ENCODE measurements around the gene GRM8. TPM values are rescaled to one million over a fixed set of nuclear protein-coding genes. Genes with fewer than 3 reads are reported as not detected.

Gene GRM8
- polyA plus RNA-seq, 2 of the 4 experiments (the other 2 are of a cell fraction) = 0.06 TPM; not detected in 1

DNA sequence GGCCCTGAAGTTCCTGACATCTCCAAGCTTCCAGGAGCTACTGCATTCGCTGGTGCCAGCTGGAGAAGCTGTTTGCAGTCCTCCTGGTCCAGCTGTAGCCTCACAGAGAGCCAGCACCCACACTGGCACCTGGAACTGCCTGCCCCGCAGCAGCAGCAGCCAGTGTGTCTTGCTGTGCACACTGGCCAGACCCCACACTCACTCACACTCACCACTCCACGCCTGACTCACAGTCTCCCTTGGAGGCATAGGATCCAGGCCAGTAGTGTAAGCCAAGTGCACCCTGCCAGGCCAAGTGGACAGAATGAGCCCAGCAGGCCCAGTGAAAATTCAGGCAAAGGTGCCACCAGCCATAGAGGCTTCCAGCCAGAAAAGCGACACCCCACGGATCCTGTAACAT, 566.3 kb downstream of the GRM8 start (continued):
- TF ChIP-seq, protein P1, sequence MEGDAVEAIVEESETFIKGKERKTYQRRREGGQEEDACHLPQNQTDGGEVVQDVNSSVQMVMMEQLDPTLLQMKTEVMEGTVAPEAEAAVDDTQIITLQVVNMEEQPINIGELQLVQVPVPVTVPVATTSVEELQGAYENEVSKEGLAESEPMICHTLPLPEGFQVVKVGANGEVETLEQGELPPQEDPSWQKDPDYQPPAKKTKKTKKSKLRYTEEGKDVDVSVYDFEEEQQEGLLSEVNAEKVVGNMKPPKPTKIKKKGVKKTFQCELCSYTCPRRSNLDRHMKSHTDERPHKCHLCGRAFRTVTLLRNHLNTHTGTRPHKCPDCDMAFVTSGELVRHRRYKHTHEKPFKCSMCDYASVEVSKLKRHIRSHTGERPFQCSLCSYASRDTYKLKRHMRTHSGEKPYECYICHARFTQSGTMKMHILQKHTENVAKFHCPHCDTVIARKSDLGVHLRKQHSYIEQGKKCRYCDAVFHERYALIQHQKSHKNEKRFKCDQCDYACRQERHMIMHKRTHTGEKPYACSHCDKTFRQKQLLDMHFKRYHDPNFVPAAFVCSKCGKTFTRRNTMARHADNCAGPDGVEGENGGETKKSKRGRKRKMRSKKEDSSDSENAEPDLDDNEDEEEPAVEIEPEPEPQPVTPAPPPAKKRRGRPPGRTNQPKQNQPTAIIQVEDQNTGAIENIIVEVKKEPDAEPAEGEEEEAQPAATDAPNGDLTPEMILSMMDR (IDR thresholded peaks at IDR 0.05) = no peak
- TF ChIP-seq, protein P2, sequence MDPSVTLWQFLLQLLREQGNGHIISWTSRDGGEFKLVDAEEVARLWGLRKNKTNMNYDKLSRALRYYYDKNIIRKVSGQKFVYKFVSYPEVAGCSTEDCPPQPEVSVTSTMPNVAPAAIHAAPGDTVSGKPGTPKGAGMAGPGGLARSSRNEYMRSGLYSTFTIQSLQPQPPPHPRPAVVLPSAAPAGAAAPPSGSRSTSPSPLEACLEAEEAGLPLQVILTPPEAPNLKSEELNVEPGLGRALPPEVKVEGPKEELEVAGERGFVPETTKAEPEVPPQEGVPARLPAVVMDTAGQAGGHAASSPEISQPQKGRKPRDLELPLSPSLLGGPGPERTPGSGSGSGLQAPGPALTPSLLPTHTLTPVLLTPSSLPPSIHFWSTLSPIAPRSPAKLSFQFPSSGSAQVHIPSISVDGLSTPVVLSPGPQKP (IDR thresholded peaks at IDR 0.05; ENCODE audit: low read depth, low read length) = no peak
- TF ChIP-seq JUNB (IDR thresholded peaks at IDR 0.05) (no peak), RAD21 (conservative IDR thresholded peaks at IDR 0.05 in 1 of 2, IDR thresholded peaks at IDR 0.05 in 1 of 2) (no peak), FOSL2 (IDR thresholded peaks at IDR 0.05) (no peak), FOSL2 (CRISPR knock-in tag; IDR thresholded peaks at IDR 0.05) (no peak), JUN (IDR thresholded peaks at IDR 0.05) (no peak), MAFK (IDR thresholded peaks at IDR 0.05; ENCODE audit: partially characterized antibody) (no peak), CHD4 (IDR thresholded peaks at IDR 0.05; ENCODE audit: borderline replicate concordance) (no peak), ZFP36 (IDR thresholded peaks at IDR 0.05; ENCODE audit: borderline replicate concordance, partially characterized antibody) (no peak), FOSB (CRISPR knock-in tag; IDR thresholded peaks at IDR 0.05) (no peak), EHF (CRISPR knock-in tag; IDR thresholded peaks at IDR 0.05) (no peak), MYC (IDR thresholded peaks at IDR 0.05; ENCODE audit: borderline replicate concordance, low read length) (no peak)

DNA sequence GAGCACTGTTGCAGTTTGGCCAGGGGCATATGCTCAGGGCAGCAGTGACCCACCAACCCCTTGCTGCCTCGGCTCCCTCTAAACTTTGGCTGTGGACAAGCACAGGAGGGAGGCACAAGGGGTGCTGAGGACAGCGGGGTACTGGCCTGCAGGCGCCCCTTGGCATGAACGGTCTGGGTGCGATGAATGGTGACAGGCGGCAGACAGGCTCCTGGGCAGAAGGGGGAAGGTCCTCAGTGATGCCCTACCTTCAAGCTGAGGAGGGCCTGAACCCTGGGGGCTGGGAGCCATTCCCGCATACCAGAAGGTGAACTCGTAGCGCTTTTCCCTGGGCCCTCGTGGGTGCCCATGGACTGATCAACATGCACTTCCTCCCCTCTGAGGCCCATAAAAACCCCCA, 567.1 kb downstream of the GRM8 start:
- H3K9me3 ChIP-seq = no peaks in the 10 kb centered on the region
- ATAC-seq = no peak
- TF ChIP-seq POLR2A (IDR thresholded peaks at IDR 0.05; ENCODE audit: low read length) = no peak
- TF ChIP-seq CHD2 (IDR thresholded peaks at IDR 0.05; ENCODE audit: low read length, partially characterized antibody) = no peak
- no peak for TF ChIP-seq FOXS1 (CRISPR knock-in tag; IDR thresholded peaks at IDR 0.05)
- no peak for TF ChIP-seq RCOR1 (IDR thresholded peaks at IDR 0.05; ENCODE audit: low read depth, low read length)
- TF ChIP-seq, protein P3, sequence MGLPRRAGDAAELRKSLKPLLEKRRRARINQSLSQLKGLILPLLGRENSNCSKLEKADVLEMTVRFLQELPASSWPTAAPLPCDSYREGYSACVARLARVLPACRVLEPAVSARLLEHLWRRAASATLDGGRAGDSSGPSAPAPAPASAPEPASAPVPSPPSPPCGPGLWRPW (IDR thresholded peaks at IDR 0.05) = no peak
- H3K4me2 ChIP-seq = no peak overlapping the region
- no peaks in the 10 kb centered on the region for H3K4me1 ChIP-seq
- no peak overlapping the region for H3K4me3 ChIP-seq
- DNase-seq (ENCODE audit: low read depth in 1 of 2, low spot score in 1 of 2) = no peak
- ChIA-PET CTCF (no interaction called here), POLR2A (no interaction called here)
- H3K27ac ChIP-seq = no peak overlapping the region
- FAIRE-seq = no peak
- 45% methylated on average over 7 of the region's 10 CpGs for WGBS (ENCODE audit: missing lambda C conversion rate)

DNA sequence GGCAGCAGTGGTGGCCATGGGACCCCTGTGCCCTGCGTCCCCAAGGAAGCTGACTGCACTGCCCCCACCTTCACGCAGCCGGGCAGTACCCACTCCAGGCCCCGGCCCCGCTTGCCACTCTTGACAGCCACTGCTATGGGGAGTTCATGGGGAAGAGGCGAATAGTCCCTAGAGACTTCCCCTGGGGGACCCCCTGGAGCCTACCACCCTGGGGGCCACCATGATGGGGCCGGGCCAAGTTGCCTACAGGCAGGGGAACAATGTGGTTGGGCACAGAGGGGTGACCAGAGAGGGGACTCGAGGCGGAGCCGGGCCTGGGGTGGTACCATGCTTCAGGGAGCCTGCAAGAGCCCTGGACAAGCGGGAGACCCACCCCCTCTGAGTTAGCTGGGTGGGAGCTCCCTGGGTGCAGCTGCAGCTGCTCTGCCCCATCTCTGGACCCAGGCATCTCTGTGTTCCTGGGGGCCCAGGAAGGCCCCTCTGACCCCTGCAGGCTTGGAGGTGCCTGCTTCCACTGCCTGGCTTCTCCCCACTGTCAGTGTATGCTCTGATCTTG, 567.6 kb downstream of the GRM8 start:
- ATAC-seq = no peak

More for the DNA sequence above, 567.6 kb downstream of the GRM8 start:
- no peaks in the 10 kb centered on the region for H3K9me3 ChIP-seq
- TF ChIP-seq, protein P1 (IDR thresholded peaks at IDR 0.05) = no peak
- TF ChIP-seq, protein P4, sequence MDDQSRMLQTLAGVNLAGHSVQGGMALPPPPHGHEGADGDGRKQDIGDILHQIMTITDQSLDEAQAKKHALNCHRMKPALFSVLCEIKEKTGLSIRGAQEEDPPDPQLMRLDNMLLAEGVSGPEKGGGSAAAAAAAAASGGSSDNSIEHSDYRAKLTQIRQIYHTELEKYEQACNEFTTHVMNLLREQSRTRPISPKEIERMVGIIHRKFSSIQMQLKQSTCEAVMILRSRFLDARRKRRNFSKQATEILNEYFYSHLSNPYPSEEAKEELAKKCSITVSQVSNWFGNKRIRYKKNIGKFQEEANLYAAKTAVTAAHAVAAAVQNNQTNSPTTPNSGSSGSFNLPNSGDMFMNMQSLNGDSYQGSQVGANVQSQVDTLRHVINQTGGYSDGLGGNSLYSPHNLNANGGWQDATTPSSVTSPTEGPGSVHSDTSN (IDR thresholded peaks at IDR 0.05) = no peak
- no peak for TF ChIP-seq CBX2 (IDR thresholded peaks at IDR 0.05; ENCODE audit: borderline replicate concordance, low read depth)
- TF ChIP-seq MAFK (IDR thresholded peaks at IDR 0.05; ENCODE audit: partially characterized antibody) = no peak
- TF ChIP-seq BHLHE40 (IDR thresholded peaks at IDR 0.05; ENCODE audit: low read depth, low read length) = no peak
- TF ChIP-seq PHF8 (IDR thresholded peaks at IDR 0.05; ENCODE audit: borderline replicate concordance, low read depth) = no peak
- no peak for TF ChIP-seq ZNF302 (CRISPR knock-in tag; IDR thresholded peaks at IDR 0.05)
- no peak for TF ChIP-seq MYC (IDR thresholded peaks at IDR 0.05; ENCODE audit: borderline replicate concordance, low read length)
- no peak for TF ChIP-seq EHMT2 (IDR thresholded peaks at IDR 0.05; ENCODE audit: low read depth)
- DNase-seq (ENCODE audit: low read depth in 1 of 2, low spot score in 1 of 2) = no peak
- ChIA-PET POLR2A (no interaction called here), CTCF (no interaction called here)
- H3K4me3 ChIP-seq = no peak overlapping the region
- WGBS (ENCODE audit: missing lambda C conversion rate) = 48% methylated on average over 6 of the region's 11 CpGs
- no peak for FAIRE-seq
- H3K4me1 ChIP-seq = no peaks in the 10 kb centered on the region
- H3K27ac ChIP-seq = no peak overlapping the region
- no peak overlapping the region for H3K4me2 ChIP-seq
